ENCODE results near the gene ANXA9.

DNA sequence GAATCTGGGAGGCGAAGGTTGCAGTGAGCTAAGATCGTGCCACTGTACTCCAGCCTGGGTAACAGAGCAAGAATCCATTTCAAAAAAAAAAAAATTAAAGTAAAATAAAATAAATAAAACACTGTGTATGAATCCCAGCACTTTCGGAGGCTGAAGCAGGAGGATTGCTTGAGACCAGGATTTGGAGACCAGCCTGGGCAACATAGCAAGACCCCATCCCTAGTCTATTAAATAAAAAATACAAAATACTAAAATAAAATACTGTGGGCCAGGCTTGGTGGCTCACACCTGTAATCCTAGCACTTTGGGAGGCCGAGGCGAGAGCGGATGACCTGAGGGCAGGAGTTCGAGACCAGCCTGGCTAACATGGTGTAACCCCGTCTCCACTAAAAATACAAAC is 50.1 kb downstream of the ANXA9 start:
- TF ChIP-seq, protein P1, sequence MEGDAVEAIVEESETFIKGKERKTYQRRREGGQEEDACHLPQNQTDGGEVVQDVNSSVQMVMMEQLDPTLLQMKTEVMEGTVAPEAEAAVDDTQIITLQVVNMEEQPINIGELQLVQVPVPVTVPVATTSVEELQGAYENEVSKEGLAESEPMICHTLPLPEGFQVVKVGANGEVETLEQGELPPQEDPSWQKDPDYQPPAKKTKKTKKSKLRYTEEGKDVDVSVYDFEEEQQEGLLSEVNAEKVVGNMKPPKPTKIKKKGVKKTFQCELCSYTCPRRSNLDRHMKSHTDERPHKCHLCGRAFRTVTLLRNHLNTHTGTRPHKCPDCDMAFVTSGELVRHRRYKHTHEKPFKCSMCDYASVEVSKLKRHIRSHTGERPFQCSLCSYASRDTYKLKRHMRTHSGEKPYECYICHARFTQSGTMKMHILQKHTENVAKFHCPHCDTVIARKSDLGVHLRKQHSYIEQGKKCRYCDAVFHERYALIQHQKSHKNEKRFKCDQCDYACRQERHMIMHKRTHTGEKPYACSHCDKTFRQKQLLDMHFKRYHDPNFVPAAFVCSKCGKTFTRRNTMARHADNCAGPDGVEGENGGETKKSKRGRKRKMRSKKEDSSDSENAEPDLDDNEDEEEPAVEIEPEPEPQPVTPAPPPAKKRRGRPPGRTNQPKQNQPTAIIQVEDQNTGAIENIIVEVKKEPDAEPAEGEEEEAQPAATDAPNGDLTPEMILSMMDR (conservative IDR thresholded peaks at IDR 0.05; ENCODE audit: low read depth, low read length): no peak
- TF ChIP-seq EZH2 (IDR thresholded peaks at IDR 0.05; ENCODE audit: borderline replicate concordance, low read depth, low read length, poor library complexity, severe bottlenecking): no peak

Measured in A673 (cell line).